Breast epithelium (tissue), 3 donors: ENCODE measurements around the gene LMBR1.

Experiments
- POLR2AphosphoS5 ChIP-seq, 3 donors: sonication (generic); formaldehyde crosslinking; IDR thresholded peaks; one replicate each; pipeline ENCODE4 v1.6.1; 2017; ENCODE audit warnings: antibody characterized with exemption in 3 of 3
- TF ChIP-seq, protein P1 (sequence below), 3 donors: fragments of 450-650 bp; IDR thresholded peaks; one replicate each; pipeline ENCODE4 v1.5.1; 2016 to 2017; ENCODE audit warnings: antibody characterized with exemption in 3 of 3, mild to moderate bottlenecking in 3 of 3, moderate library complexity in 3 of 3

GRCh38 chr7:156919132-156919713 is 26.2 kb upstream of the LMBR1 start:
- TF ChIP-seq, protein P1, sequence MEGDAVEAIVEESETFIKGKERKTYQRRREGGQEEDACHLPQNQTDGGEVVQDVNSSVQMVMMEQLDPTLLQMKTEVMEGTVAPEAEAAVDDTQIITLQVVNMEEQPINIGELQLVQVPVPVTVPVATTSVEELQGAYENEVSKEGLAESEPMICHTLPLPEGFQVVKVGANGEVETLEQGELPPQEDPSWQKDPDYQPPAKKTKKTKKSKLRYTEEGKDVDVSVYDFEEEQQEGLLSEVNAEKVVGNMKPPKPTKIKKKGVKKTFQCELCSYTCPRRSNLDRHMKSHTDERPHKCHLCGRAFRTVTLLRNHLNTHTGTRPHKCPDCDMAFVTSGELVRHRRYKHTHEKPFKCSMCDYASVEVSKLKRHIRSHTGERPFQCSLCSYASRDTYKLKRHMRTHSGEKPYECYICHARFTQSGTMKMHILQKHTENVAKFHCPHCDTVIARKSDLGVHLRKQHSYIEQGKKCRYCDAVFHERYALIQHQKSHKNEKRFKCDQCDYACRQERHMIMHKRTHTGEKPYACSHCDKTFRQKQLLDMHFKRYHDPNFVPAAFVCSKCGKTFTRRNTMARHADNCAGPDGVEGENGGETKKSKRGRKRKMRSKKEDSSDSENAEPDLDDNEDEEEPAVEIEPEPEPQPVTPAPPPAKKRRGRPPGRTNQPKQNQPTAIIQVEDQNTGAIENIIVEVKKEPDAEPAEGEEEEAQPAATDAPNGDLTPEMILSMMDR (IDR thresholded peaks at IDR 0.05) = no peak
- no peak for TF ChIP-seq POLR2AphosphoS5 (IDR thresholded peaks at IDR 0.05)
